CD4-positive, alpha-beta T cell (primary cell): ENCODE data around the gene P2RY11. TPM values are rescaled to one million over a fixed set of nuclear protein-coding genes. Genes with fewer than 3 reads are reported as not detected.

Experiments used
- ATAC-seq: fragments of 200-7000 bp; cut with Tn5 transposase; one replicate; pipeline ENCODE4 v1.10.0; 2022; ENCODE audit warnings: mild to moderate bottlenecking; ENCODE audit not compliant: poor library complexity
- CTCF ChIA-PET: fragments of 350-600 bp; sonication (Branson Sonifier 250); formaldehyde crosslinking; loops from one replicate; lab custom pipeline; 2021; ENCODE audit warnings: antibody characterized with exemption, inconsistent platforms; lab: Charles Lee
- POLR2A ChIA-PET: fragments of 350-600 bp; sonication (Branson Sonifier 250); formaldehyde crosslinking; loops from one replicate; lab custom pipeline; 2021; ENCODE audit warnings: antibody characterized with exemption, inconsistent platforms; lab: Charles Lee
- DNase-seq, 14 experiments: peaks; one replicate each; pipeline ENCODE4 v3.0.0-alpha.2; 2013 to 2020; ENCODE audit warnings: mixed read lengths in 2 of 14
- H3K27ac ChIP-seq, 2 donors: one replicate each; pipeline versions ENCODE4 v1.5.1 to v1.7.0; 2013; ENCODE audit warnings: low read length in 2 of 2, low read depth in 1 of 2, mild to moderate bottlenecking in 1 of 2
- H3K27me3 ChIP-seq, 2 experiments: 1 replicate in 1 of 2; 2 replicates in 1 of 2; pipeline versions ENCODE4 v1.6.1 to v1.7.0; 2013; ENCODE audit warnings: low read length in 2 of 2, control low read depth in 1 of 2, mild to moderate bottlenecking in 1 of 2, moderate library complexity in 1 of 2; ENCODE audit not compliant: insufficient read depth in 2 of 2, control insufficient read depth in 1 of 2
- H3K36me3 ChIP-seq: one replicate; pipeline ENCODE4 v1.6.1; 2013; ENCODE audit warnings: low read length, control low read depth; ENCODE audit not compliant: insufficient read depth
- H3K4me1 ChIP-seq: one replicate; pipeline ENCODE4 v1.6.1; 2013; ENCODE audit warnings: low read length, control low read depth; ENCODE audit not compliant: insufficient read depth
- H3K4me3 ChIP-seq: one replicate; pipeline ENCODE4 v1.5.1; 2013; ENCODE audit warnings: mild to moderate bottlenecking, low read length, moderate library complexity
- H3K9me3 ChIP-seq, 2 experiments: 1 replicate in 1 of 2; 2 replicates in 1 of 2; pipeline versions ENCODE4 v1.6.1 to v1.7.0; 2013; ENCODE audit warnings: low read length in 2 of 2, mild to moderate bottlenecking in 2 of 2, control low read depth in 1 of 2, moderate library complexity in 1 of 2; ENCODE audit not compliant: control insufficient read depth in 1 of 2, insufficient read depth in 1 of 2
- H3K27ac Mint-ChIP-seq: one replicate; pipeline ENCODE4 v1.8.0; 2020; ENCODE audit warnings: mixed read lengths
- H3K27me3 Mint-ChIP-seq: one replicate; pipeline ENCODE4 v1.8.0; 2021; ENCODE audit warnings: mixed read lengths
- H3K36me3 Mint-ChIP-seq: one replicate; pipeline ENCODE4 v1.8.0; 2021; ENCODE audit warnings: low read depth, mixed read lengths
- H3K4me1 Mint-ChIP-seq: one replicate; pipeline ENCODE4 v1.8.0; 2021; ENCODE audit warnings: low read depth, mixed read lengths
- H3K4me3 Mint-ChIP-seq: one replicate; pipeline ENCODE4 v1.8.0; 2020; ENCODE audit warnings: mild to moderate bottlenecking, mixed read lengths
- H3K9me3 Mint-ChIP-seq: one replicate; pipeline ENCODE4 v1.8.0; 2020; ENCODE audit warnings: mixed read lengths
- CTCF ChIP-seq: fragments of 200-600 bp; IDR thresholded peaks from one replicate; pipeline ENCODE4 v1.8.0; 2022; ENCODE audit warnings: antibody characterized with exemption, mild to moderate bottlenecking
- intact Hi-C, 2 experiments: fragments of 100-400 bp; cut with DNase I in 1 of 2; cut with micrococcal nuclease in 1 of 2; formaldehyde crosslinking; loops; one replicate each; pipeline versions ENCODE4 v1.15.1 to v1.9.0; 2023 to 2025; cut with DNase I, micrococcal nuclease
- total RNA-seq, 174 experiments: library from RNA in 2 of 174; stranded (reverse) in 2 of 174; gene quantifications; one replicate each; pipeline ENCODE4 v1.2.3 and lab custom pipeline; 2021 to 2026

P2RY11 gene
- total RNA-seq, 2 experiments from 2014 or later = 88.5 to 93.9 TPM

GRCh38 chr19:10124429-10124828 lies 12.9 kb downstream of the P2RY11 start:
- H3K27ac ChIP-seq = no peak overlapping the region
- peaks cover 7% of the 10 kb centered on the region for H3K4me1 ChIP-seq
- Mint-ChIP-seq H3K9me3 (no peaks in the 10 kb centered on the region), H3K27me3 (no peaks in the 10 kb centered on the region), H3K36me3 (peaks cover 19% of the 10 kb centered on the region), H3K27ac (no peak overlapping the region), H3K4me1 (peaks cover 6% of the 10 kb centered on the region), H3K4me3 (no peak overlapping the region)
- DNase-seq = no peak
- intact Hi-C loops = no loop called here
- peaks cover 13% of the 10 kb centered on the region for H3K36me3 ChIP-seq
- ATAC-seq = no peak
- TF ChIP-seq CTCF = no peak
- H3K9me3 ChIP-seq = no peaks in the 10 kb centered on the region
- ChIA-PET CTCF (no interaction called here), POLR2A (no interaction called here)
- H3K4me3 ChIP-seq = no peak overlapping the region
- H3K27me3 ChIP-seq = no peaks in the 10 kb centered on the region

GRCh38 chr19:10126213-10126639 lies 14.7 kb downstream of the P2RY11 start:
- Mint-ChIP-seq H3K27me3 (no peaks in the 10 kb centered on the region), H3K9me3 (no peaks in the 10 kb centered on the region), H3K36me3 (peaks cover 20% of the 10 kb centered on the region), H3K4me3 (no peak overlapping the region), H3K4me1 (no peaks in the 10 kb centered on the region), H3K27ac (no peak overlapping the region)
- no peak overlapping the region for H3K4me3 ChIP-seq
- no peaks in the 10 kb centered on the region for H3K27me3 ChIP-seq
- intact Hi-C loops = no loop called here
- ChIA-PET POLR2A (no interaction called here), CTCF (interaction anchor here (0.7 kb wide), 1 partner anchor 651 kb away, joined by 3 read pairs; no protein-coding TSS in a partner anchor)
- no peak for TF ChIP-seq CTCF
- ATAC-seq = no peak
- H3K36me3 ChIP-seq = peaks cover 22% of the 10 kb centered on the region
- H3K9me3 ChIP-seq = no peaks in the 10 kb centered on the region
- DNase-seq = no peak
- H3K4me1 ChIP-seq = no peaks in the 10 kb centered on the region
- H3K27ac ChIP-seq = no peak overlapping the region

GRCh38 chr19:10132905-10133304 lies 21.4 kb downstream of the P2RY11 start:
- Histone ChIP-seq H3K9me3 (no peaks in the 10 kb centered on the region), H3K36me3 (peaks cover 77% of the 10 kb centered on the region)
- H3K36me3 Mint-ChIP-seq = peaks cover 65% of the 10 kb centered on the region

More at GRCh38 chr19:10132905-10133304, 21.4 kb downstream of the P2RY11 start:
- DNase-seq = no peak
- H3K27ac Mint-ChIP-seq = no peak overlapping the region
- Histone ChIP-seq H3K27ac (no peak overlapping the region), H3K4me1 (peaks cover 5% of the 10 kb centered on the region), H3K27me3 (no peaks in the 10 kb centered on the region), H3K4me3 (no peak overlapping the region)
- H3K4me1 Mint-ChIP-seq = no peaks in the 10 kb centered on the region
- intact Hi-C loops = no loop called here
- no peaks in the 10 kb centered on the region for H3K9me3 Mint-ChIP-seq
- H3K27me3 Mint-ChIP-seq = no peaks in the 10 kb centered on the region
- H3K4me3 Mint-ChIP-seq = no peak overlapping the region
- no peak for TF ChIP-seq CTCF
- ChIA-PET CTCF (no interaction called here), POLR2A (interaction anchor here (0.9 to 3.1 kb wide), 3 partner anchors 10 to 247 kb away, joined by 3 to 19 read pairs (median 3); partner anchors contain the start of genes PPAN and TYK2)
- ATAC-seq = no peak
